Astrocyte of the spinal cord (primary cell): ENCODE data around the gene GTSE1.

Source experiments
- DNase-seq: peaks from one replicate; pipeline ENCODE4 v3.0.0; 2011; ENCODE audit warnings: low read depth, low spot score
- H3K4me3 ChIP-seq: 2 replicates; pipeline ENCODE4 v1.5.1; 2011; ENCODE audit warnings: low read depth, mild to moderate bottlenecking, low read length, moderate library complexity
- in situ Hi-C: cut with HindIII; loops from 2 replicates; pipeline ENCODE4 v1.10.0; 2017; ENCODE audit warnings: low sequenced_read_pairs
- TF ChIP-seq, protein P1 (sequence below): IDR thresholded peaks from 2 replicates; pipeline ENCODE4 v1.5.1; 2012; ENCODE audit warnings: low read depth, mild to moderate bottlenecking, low read length, inconsistent platforms

Gene GTSE1

DNA sequence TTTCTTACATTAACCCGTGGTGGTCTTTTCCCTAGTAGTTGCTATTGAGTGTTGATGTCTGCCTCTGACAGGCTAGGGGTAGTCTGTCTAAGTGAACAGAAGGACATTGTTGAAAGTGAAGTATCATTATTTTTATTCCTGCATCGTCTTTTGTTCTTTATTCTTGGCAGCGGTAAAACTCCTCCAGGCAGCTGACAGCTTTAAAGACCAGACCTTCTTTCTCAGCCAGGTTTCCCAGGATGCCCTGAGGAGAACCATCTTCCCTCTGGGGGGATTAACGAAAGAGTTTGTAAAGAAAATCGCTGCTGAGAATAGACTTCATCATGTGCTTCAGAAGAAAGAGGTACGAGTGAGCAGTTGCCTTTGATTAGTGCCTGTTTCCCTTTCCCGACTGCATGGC is 53.5 kb downstream of the GTSE1 start:
- in situ Hi-C loops: no loop called here
- no peak overlapping the region for H3K4me3 ChIP-seq
- TF ChIP-seq, protein P1, sequence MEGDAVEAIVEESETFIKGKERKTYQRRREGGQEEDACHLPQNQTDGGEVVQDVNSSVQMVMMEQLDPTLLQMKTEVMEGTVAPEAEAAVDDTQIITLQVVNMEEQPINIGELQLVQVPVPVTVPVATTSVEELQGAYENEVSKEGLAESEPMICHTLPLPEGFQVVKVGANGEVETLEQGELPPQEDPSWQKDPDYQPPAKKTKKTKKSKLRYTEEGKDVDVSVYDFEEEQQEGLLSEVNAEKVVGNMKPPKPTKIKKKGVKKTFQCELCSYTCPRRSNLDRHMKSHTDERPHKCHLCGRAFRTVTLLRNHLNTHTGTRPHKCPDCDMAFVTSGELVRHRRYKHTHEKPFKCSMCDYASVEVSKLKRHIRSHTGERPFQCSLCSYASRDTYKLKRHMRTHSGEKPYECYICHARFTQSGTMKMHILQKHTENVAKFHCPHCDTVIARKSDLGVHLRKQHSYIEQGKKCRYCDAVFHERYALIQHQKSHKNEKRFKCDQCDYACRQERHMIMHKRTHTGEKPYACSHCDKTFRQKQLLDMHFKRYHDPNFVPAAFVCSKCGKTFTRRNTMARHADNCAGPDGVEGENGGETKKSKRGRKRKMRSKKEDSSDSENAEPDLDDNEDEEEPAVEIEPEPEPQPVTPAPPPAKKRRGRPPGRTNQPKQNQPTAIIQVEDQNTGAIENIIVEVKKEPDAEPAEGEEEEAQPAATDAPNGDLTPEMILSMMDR: no peak
- no peak for DNase-seq

- TF ChIP-seq, protein P1: no peak
- in situ Hi-C loops: no loop called here
- no peak overlapping the region for H3K4me3 ChIP-seq
- DNase-seq: no peak
Measured at GRCh38 chr22:46350646-46351045, 54.0 kb downstream of the GTSE1 start.

- in situ Hi-C loops: no loop called here
- H3K4me3 ChIP-seq: no peak overlapping the region
- DNase-seq: no peak
- TF ChIP-seq, protein P1: no peak
Measured at GRCh38 chr22:46351131-46351735, 54.6 kb downstream of the GTSE1 start.

DNA sequence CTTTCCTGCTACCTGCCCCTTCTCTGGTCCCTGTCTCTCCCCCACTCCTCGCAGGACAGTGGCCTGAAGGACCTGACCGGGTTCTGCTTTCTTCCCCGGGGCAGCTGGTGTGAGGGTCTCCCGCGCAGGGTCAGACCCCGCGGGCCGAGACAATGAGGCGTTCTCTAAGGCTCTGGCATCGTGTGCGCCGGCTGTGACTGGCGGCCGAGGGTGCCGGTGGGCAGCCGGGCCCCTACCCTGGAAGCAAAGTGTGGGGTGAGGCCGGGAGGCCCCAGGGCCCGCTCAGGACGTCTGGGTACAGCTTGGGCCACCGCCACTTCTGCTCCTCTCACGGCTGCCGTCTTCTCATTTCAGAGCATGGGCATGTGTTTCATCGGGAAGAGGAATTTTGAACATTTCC is 55.1 kb downstream of the GTSE1 start:
- no peak overlapping the region for H3K4me3 ChIP-seq
- in situ Hi-C loops: no loop called here
- DNase-seq: no peak
- TF ChIP-seq, protein P1: no peak

DNA sequence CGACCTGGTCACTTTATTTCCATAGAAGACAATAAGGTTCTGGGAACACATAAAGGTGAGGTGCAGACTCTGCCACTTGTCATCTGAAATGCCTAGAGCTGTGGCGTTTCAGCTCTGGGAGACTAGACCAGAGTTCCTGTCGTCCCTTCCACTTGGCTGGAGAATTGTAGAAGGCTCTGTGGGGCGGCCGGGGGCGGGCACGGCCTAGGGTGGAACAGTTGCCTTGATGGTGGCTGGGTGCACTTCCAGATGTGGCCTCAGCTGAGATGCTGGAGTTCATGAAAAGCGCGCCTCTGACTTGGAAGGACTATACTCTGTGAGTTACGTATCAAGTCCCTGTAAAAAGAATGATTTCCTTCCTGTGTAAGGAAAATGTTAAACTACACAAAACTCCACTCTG is 55.6 kb downstream of the GTSE1 start:
- in situ Hi-C loops: no loop called here
- TF ChIP-seq, protein P1: no peak

DNA sequence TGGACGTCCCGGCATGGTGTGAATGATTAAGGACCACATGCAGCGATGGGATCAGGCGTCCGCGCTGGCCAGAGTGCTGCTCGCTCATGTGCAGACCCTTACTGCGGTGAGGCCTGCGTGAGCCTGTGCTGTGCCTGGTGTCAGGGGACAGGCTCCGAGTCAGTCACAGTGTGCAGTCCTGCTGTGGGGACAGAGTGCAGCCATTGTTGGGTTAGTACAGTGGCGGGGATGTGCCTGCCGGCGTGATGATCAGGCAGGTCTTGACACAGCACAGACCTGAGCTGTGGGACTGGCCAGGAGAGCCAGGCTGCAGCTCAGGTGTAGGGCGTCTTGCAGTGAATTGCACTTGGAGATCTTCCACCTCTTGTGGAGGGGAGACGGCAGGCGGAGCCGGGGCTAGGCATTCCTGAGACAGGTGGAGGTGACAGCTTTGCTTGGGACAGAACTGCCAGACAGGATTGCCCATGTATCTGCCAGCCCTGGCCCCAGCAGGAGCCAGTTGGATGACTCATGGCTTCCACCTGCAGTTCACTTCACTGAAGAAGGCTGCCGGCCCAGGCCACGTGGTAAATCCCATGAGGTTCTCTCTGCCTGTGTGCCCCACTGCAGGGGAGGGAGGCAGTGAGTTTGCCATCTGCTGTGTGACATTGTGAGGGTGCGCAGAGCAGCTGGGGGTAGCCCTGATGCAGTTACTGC is 56.2 kb downstream of the GTSE1 start:
- DNase-seq: peak; percentile 45
- in situ Hi-C loops: no loop called here

More for the DNA sequence above, 55.6 kb downstream of the GTSE1 start:
- no peak overlapping the region for H3K4me3 ChIP-seq
- DNase-seq: no peak

More for the DNA sequence above, 56.2 kb downstream of the GTSE1 start:
- TF ChIP-seq, protein P1: no peak
- H3K4me3 ChIP-seq: no peak overlapping the region
